ENCODE data around the gene KCNMA1.

The KCNMA1 gene

DNA sequence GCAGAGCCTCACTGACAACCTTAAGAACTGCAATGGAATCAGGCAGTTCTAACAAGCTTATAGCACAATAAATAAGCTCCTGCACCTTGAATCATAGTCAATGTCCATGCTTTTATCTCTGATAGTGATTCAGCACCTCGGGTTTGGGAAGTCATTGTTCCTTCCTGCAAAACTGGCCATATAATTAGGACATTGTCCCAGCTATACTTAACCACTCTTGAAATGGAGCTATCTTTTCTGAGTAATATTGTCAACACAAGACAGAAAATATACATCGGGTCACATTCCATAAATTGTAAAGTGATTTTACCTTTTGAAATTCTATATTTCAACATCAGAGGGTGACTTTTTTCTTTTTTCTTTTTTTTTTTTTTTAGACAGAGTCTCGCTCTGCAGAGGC lies 682.8 kb downstream of the KCNMA1 start:
- H3K4ac ChIP-seq (ENCODE audit: low read length), result no peak overlapping the region
- no peak overlapping the region for H4K91ac ChIP-seq (ENCODE audit: low read depth, low read length, poor library complexity)
- H3K18ac ChIP-seq (ENCODE audit: low read length), result no peak overlapping the region
- H2BK15ac ChIP-seq (ENCODE audit: low read length), result no peak overlapping the region
- H2BK12ac ChIP-seq (ENCODE audit: low read length), result no peak overlapping the region
- no peaks in the 10 kb centered on the region for H3K36me3 ChIP-seq (replicated peaks in 1 of 2; ENCODE audit: control insufficient read depth in 2 of 2, insufficient read depth in 2 of 2, low read length in 2 of 2)
- no peaks in the 10 kb centered on the region for H3K27me3 ChIP-seq (ENCODE audit: control insufficient read depth in 3 of 3, insufficient read depth in 3 of 3, low read depth in 1 of 3, low read length in 3 of 3)
- H2AK5ac ChIP-seq (ENCODE audit: low read depth, low read length), result no peak overlapping the region
- H3K27ac ChIP-seq (replicated peaks; ENCODE audit: low read length), result no peak overlapping the region
- H3K4me3 ChIP-seq (ENCODE audit: low read length in 2 of 2), result no peak overlapping the region
- H3K23ac ChIP-seq (ENCODE audit: low read depth, low read length, poor library complexity), result no peak overlapping the region
- WGBS, 2 donors (ENCODE audit: extremely low coverage in 2 of 2, insufficient read length in 2 of 2, insufficient replicate concordance in 1 of 2), result no CpG with 5 or more reads among the region's 3 CpGs
- H3K9ac ChIP-seq (ENCODE audit: low read depth, low read length, poor library complexity), result no peak overlapping the region
- H3K4me1 ChIP-seq (ENCODE audit: control insufficient read depth in 2 of 2, insufficient read depth in 1 of 2, low read depth in 1 of 2, low read length in 2 of 2), result no peaks in the 10 kb centered on the region
- no peaks in the 10 kb centered on the region for H3K79me1 ChIP-seq (ENCODE audit: low read depth, low read length)
- no peak overlapping the region for H4K8ac ChIP-seq (ENCODE audit: low read depth, low read length)
- no peak overlapping the region for H2BK5ac ChIP-seq (ENCODE audit: low read length)
- no peak overlapping the region for H3K14ac ChIP-seq (ENCODE audit: low read length)
- no peaks in the 10 kb centered on the region for H3K9me3 ChIP-seq (replicated peaks in 1 of 2; ENCODE audit: control insufficient read depth in 2 of 2, insufficient read depth in 1 of 2, low read depth in 1 of 2, low read length in 2 of 2)
- no peak overlapping the region for H3K4me2 ChIP-seq (ENCODE audit: insufficient read depth, low read length, poor library complexity, severe bottlenecking)
- DNase-seq (ENCODE audit: low spot score), result no peak
- no peak overlapping the region for H2AFZ ChIP-seq (ENCODE audit: low read length)
- no peak overlapping the region for H2BK120ac ChIP-seq (ENCODE audit: low read depth, low read length)

DNA sequence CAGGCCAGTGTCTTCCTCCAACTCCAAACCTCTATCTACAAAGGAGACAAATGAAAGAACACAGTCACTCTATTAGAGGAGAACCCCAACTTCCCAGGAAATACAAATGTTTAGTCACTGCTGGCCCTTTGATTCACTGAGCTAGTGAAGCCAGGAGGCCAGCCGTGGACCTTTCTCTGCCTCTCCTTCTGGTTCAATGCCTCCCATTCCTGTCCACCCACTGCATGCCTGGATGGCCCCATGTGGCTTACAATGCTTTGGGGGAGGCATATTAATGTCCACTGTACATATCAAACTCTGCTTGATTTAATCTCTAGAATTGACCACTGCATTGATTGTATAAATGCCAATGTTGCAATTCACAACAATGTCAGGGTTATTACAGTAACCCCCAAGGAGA lies 687.3 kb downstream of the KCNMA1 start:
- Histone ChIP-seq H3K9me3 (replicated peaks in 1 of 2; ENCODE audit: control insufficient read depth in 2 of 2, insufficient read depth in 1 of 2, low read depth in 1 of 2, low read length in 2 of 2) (no peaks in the 10 kb centered on the region), H4K91ac (ENCODE audit: low read depth, low read length, poor library complexity) (no peak overlapping the region), H3K4me2 (ENCODE audit: insufficient read depth, low read length, poor library complexity, severe bottlenecking) (no peak overlapping the region), H3K4me1 (ENCODE audit: control insufficient read depth in 2 of 2, insufficient read depth in 1 of 2, low read depth in 1 of 2, low read length in 2 of 2) (no peaks in the 10 kb centered on the region), H3K9ac (ENCODE audit: low read depth, low read length, poor library complexity) (no peak overlapping the region), H2BK120ac (ENCODE audit: low read depth, low read length) (no peak overlapping the region), H2BK15ac (ENCODE audit: low read length) (no peak overlapping the region), H3K23ac (ENCODE audit: low read depth, low read length, poor library complexity) (no peak overlapping the region), H3K79me1 (ENCODE audit: low read depth, low read length) (no peaks in the 10 kb centered on the region), H3K14ac (ENCODE audit: low read length) (no peak overlapping the region), H2AK5ac (ENCODE audit: low read depth, low read length) (no peak overlapping the region), H4K8ac (ENCODE audit: low read depth, low read length) (no peak overlapping the region), H3K27ac (replicated peaks; ENCODE audit: low read length) (no peak overlapping the region), H2BK5ac (ENCODE audit: low read length) (no peak overlapping the region), H2BK12ac (ENCODE audit: low read length) (no peak overlapping the region), H3K4me3 (ENCODE audit: low read length in 2 of 2) (no peak overlapping the region), H3K36me3 (replicated peaks in 1 of 2; ENCODE audit: control insufficient read depth in 2 of 2, insufficient read depth in 2 of 2, low read length in 2 of 2) (no peaks in the 10 kb centered on the region), H3K4ac (ENCODE audit: low read length) (no peak overlapping the region), H3K18ac (ENCODE audit: low read length) (no peak overlapping the region), H2AFZ (ENCODE audit: low read length) (no peak overlapping the region), H3K27me3 (ENCODE audit: control insufficient read depth in 3 of 3, insufficient read depth in 3 of 3, low read depth in 1 of 3, low read length in 3 of 3) (no peaks in the 10 kb centered on the region)
- no peak for DNase-seq (ENCODE audit: low spot score)
- no CpG with 5 or more reads among the region's 1 CpG for WGBS, 2 donors (ENCODE audit: extremely low coverage in 2 of 2, insufficient read length in 2 of 2, insufficient replicate concordance in 1 of 2)

DNA sequence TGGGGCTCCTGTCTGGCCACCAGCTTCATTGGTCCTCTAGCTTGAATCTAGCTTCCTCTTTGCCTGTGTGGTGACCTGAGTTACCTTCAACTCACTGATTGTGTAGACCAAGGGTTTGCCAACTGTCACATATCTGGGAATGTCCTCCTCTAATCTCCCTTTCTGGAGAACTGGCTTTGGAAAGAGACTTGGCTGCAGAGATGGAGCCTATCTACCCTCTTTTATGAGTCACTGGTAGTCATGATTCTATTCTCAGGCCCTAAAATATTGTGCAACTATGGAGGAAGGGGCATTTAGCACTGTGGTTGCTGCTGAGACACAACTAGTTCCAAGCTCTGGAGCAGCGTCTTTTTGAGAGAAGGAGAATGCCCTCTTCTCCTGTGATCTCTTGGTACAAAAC lies 691.3 kb downstream of the KCNMA1 start:
- no peak overlapping the region for H4K8ac ChIP-seq (ENCODE audit: low read depth, low read length)
- no peak overlapping the region for H2AFZ ChIP-seq (ENCODE audit: low read length)
- no peak overlapping the region for H3K4me2 ChIP-seq (ENCODE audit: insufficient read depth, low read length, poor library complexity, severe bottlenecking)
- no peak overlapping the region for H2BK15ac ChIP-seq (ENCODE audit: low read length)
- no peak overlapping the region for H4K91ac ChIP-seq (ENCODE audit: low read depth, low read length, poor library complexity)
- H3K4me3 ChIP-seq (ENCODE audit: low read length in 2 of 2), result no peak overlapping the region
- H2BK12ac ChIP-seq (ENCODE audit: low read length), result no peak overlapping the region
- no peak for DNase-seq (ENCODE audit: low spot score)
- H3K79me1 ChIP-seq (ENCODE audit: low read depth, low read length), result no peaks in the 10 kb centered on the region
- no peaks in the 10 kb centered on the region for H3K27me3 ChIP-seq (ENCODE audit: control insufficient read depth in 3 of 3, insufficient read depth in 3 of 3, low read depth in 1 of 3, low read length in 3 of 3)
- no peaks in the 10 kb centered on the region for H3K4me1 ChIP-seq (ENCODE audit: control insufficient read depth in 2 of 2, insufficient read depth in 1 of 2, low read depth in 1 of 2, low read length in 2 of 2)
- H3K36me3 ChIP-seq (replicated peaks in 1 of 2; ENCODE audit: control insufficient read depth in 2 of 2, insufficient read depth in 2 of 2, low read length in 2 of 2), result no peaks in the 10 kb centered on the region
- no peak overlapping the region for H2AK5ac ChIP-seq (ENCODE audit: low read depth, low read length)
- H2BK120ac ChIP-seq (ENCODE audit: low read depth, low read length), result no peak overlapping the region
- no peak overlapping the region for H3K27ac ChIP-seq (replicated peaks; ENCODE audit: low read length)
- no peak overlapping the region for H3K14ac ChIP-seq (ENCODE audit: low read length)
- no CpG with 5 or more reads among the region's 1 CpG for WGBS, 2 donors (ENCODE audit: extremely low coverage in 2 of 2, insufficient read length in 2 of 2, insufficient replicate concordance in 1 of 2)
- no peak overlapping the region for H3K18ac ChIP-seq (ENCODE audit: low read length)
- no peak overlapping the region for H3K4ac ChIP-seq (ENCODE audit: low read length)
- H2BK5ac ChIP-seq (ENCODE audit: low read length), result no peak overlapping the region
- no peaks in the 10 kb centered on the region for H3K9me3 ChIP-seq (replicated peaks in 1 of 2; ENCODE audit: control insufficient read depth in 2 of 2, insufficient read depth in 1 of 2, low read depth in 1 of 2, low read length in 2 of 2)
- no peak overlapping the region for H3K9ac ChIP-seq (ENCODE audit: low read depth, low read length, poor library complexity)
- no peak overlapping the region for H3K23ac ChIP-seq (ENCODE audit: low read depth, low read length, poor library complexity)

DNA sequence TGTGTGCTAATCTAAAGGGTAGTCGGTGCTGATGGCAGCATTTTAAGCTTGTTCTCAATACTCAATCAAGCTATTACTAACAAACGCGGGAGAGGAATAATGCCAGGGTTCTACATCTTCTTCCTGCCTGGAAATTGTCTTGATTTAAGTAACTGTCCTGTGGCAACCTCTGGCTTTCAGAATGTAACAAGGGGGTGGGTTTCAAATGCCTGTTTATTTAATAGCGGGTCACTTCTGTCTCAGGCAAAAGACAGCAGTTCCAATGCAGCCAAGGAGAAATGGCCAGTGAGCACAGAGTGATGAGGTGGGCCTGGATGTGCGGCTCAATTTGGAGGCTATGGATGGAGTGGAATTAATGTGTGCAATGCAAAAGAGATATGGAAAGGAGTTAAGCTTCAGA lies 692.4 kb downstream of the KCNMA1 start:
- Histone ChIP-seq H2AK5ac (ENCODE audit: low read depth, low read length) (no peak overlapping the region), H4K8ac (ENCODE audit: low read depth, low read length) (no peak overlapping the region), H3K14ac (ENCODE audit: low read length) (no peak overlapping the region), H3K4ac (ENCODE audit: low read length) (no peak overlapping the region), H3K4me1 (ENCODE audit: control insufficient read depth in 2 of 2, insufficient read depth in 1 of 2, low read depth in 1 of 2, low read length in 2 of 2) (no peaks in the 10 kb centered on the region), H3K36me3 (replicated peaks in 1 of 2; ENCODE audit: control insufficient read depth in 2 of 2, insufficient read depth in 2 of 2, low read length in 2 of 2) (no peaks in the 10 kb centered on the region), H3K4me3 (ENCODE audit: low read length in 2 of 2) (no peak overlapping the region), H2BK5ac (ENCODE audit: low read length) (no peak overlapping the region), H3K23ac (ENCODE audit: low read depth, low read length, poor library complexity) (no peak overlapping the region), H3K79me1 (ENCODE audit: low read depth, low read length) (no peaks in the 10 kb centered on the region), H2BK15ac (ENCODE audit: low read length) (no peak overlapping the region), H3K9ac (ENCODE audit: low read depth, low read length, poor library complexity) (no peak overlapping the region), H3K27ac (replicated peaks; ENCODE audit: low read length) (no peak overlapping the region), H2AFZ (ENCODE audit: low read length) (no peak overlapping the region), H3K9me3 (replicated peaks in 1 of 2; ENCODE audit: control insufficient read depth in 2 of 2, insufficient read depth in 1 of 2, low read depth in 1 of 2, low read length in 2 of 2) (no peaks in the 10 kb centered on the region), H2BK12ac (ENCODE audit: low read length) (no peak overlapping the region), H3K4me2 (ENCODE audit: insufficient read depth, low read length, poor library complexity, severe bottlenecking) (no peak overlapping the region), H2BK120ac (ENCODE audit: low read depth, low read length) (no peak overlapping the region), H3K18ac (ENCODE audit: low read length) (no peak overlapping the region), H4K91ac (ENCODE audit: low read depth, low read length, poor library complexity) (no peak overlapping the region), H3K27me3 (ENCODE audit: control insufficient read depth in 3 of 3, insufficient read depth in 3 of 3, low read depth in 1 of 3, low read length in 3 of 3) (no peaks in the 10 kb centered on the region)
- no peak for DNase-seq (ENCODE audit: low spot score)
- WGBS, 2 donors (ENCODE audit: extremely low coverage in 2 of 2, insufficient read length in 2 of 2, insufficient replicate concordance in 1 of 2), result no CpG with 5 or more reads among the region's 5 CpGs

All from neuronal stem cell (in vitro differentiated cells).